Prostate gland (tissue), 2 donors: ENCODE results near the gene NXN. TPM values are rescaled to one million over a fixed set of nuclear protein-coding genes. Genes with fewer than 3 reads are reported as not detected.
"Not testable (repeated sequence)": the region's sequence is repeated elsewhere in the genome, so short reads cannot be mapped to it uniquely, and the experiment has no call there.

Source experiments
- DNase-seq: peaks from one replicate; pipeline ENCODE4 v3.0.0-alpha.2; 2019; ENCODE audit warnings: low spot score
- H3K27ac ChIP-seq, 2 donors: fragments of 200-600 bp; sonication (generic); 2 replicates each; pipeline ENCODE4 v1.5.1; 2017 to 2019
- H3K27me3 ChIP-seq: fragments of 200-600 bp; sonication (generic); replicated peaks from 2 replicates; pipeline ENCODE4 v1.5.1; 2019; ENCODE audit not compliant: insufficient read depth
- H3K36me3 ChIP-seq, 2 donors: fragments of 200-600 bp; sonication (generic); 1 replicate in 1 of 2; 2 replicates in 1 of 2; pipeline versions ENCODE4 v1.5.1 to v1.8.1; 2017 to 2019
- H3K4me1 ChIP-seq: fragments of 200-600 bp; sonication (generic); replicated peaks from 2 replicates; pipeline ENCODE4 v1.5.1; 2019
- H3K4me3 ChIP-seq, 2 donors: fragments of 200-600 bp; sonication (generic); 2 replicates each; pipeline ENCODE4 v1.5.1; 2017 to 2019
- H3K9me3 ChIP-seq: fragments of 200-600 bp; sonication (generic); 2 replicates; pipeline ENCODE4 v1.5.1; 2017
- CTCF ChIP-seq, 4 experiments: fragments of 200-600 bp in 2 of 4; fragments of 450-650 bp in 2 of 4; sonication (generic) in 2 of 4; IDR thresholded peaks; 1 replicate in 3 of 4; 2 replicates in 1 of 4; pipeline ENCODE4 v1.5.1; 2016 to 2019; ENCODE audit warnings: antibody characterized with exemption in 4 of 4, mild to moderate bottlenecking in 2 of 4, moderate library complexity in 2 of 4
- POLR2A ChIP-seq: fragments of 450-650 bp; IDR thresholded peaks from one replicate; pipeline ENCODE4 v1.6.1; 2016; ENCODE audit warnings: antibody characterized with exemption, mild to moderate bottlenecking
- POLR2AphosphoS5 ChIP-seq: sonication (generic); formaldehyde crosslinking; IDR thresholded peaks from one replicate; pipeline ENCODE4 v1.6.1; 2017; ENCODE audit warnings: antibody characterized with exemption
- WGBS: methylation state at CpG from one replicate; pipeline ENCODE4 v1.1.5; 2018; 5-methylcytosine and 5-hydroxymethylcytosine counted together
- intact Hi-C: fragments of 100-400 bp; cut with DNase I; formaldehyde crosslinking; loops from one replicate; pipeline ENCODE4 v1.14.2; 2022
- total RNA-seq, 2 donors: library from RNA; depleted of rRNA; stranded (reverse); fragments of >200 nt; gene quantifications; one replicate each; pipeline ENCODE4 v1.1.0, GENCODE V29; 2016

NXN gene
- total RNA-seq, 2 donors from 2014 or later: 56.2 to 56.7 TPM

GRCh38 chr17:848402-848801 is 131.2 kb downstream of the NXN start:
- no peak overlapping the region for H3K4me3 ChIP-seq
- H3K27ac ChIP-seq: peak overlapping the region in 1 of 2 donors; percentile 77
- intact Hi-C loops: loop anchor here (5.0 kb wide), 1 partner anchor 51 kb away; no protein-coding TSS in a partner anchor
- no peaks in the 10 kb centered on the region for H3K36me3 ChIP-seq
- 74% methylated on average over 11 of the region's 11 CpGs for WGBS
- no peak for TF ChIP-seq POLR2A
- no peak for TF ChIP-seq CTCF (IDR thresholded peaks at IDR 0.05)
- TF ChIP-seq POLR2AphosphoS5: no peak
- H3K9me3 ChIP-seq: no peaks in the 10 kb centered on the region
- peaks cover 11% of the 10 kb centered on the region for H3K4me1 ChIP-seq
- no peaks in the 10 kb centered on the region for H3K27me3 ChIP-seq
- no peak for DNase-seq

- intact Hi-C loops: loop anchor here (5.0 kb wide), 1 partner anchor 50 kb away; no protein-coding TSS in a partner anchor
- H3K36me3 ChIP-seq: no peaks in the 10 kb centered on the region
- no peaks in the 10 kb centered on the region for H3K9me3 ChIP-seq
- TF ChIP-seq POLR2AphosphoS5 (peak; percentile 47), CTCF (IDR thresholded peaks at IDR 0.05) (no peak), POLR2A (no peak)
- peak overlapping the region; percentile 72 to 77 for H3K27ac ChIP-seq
- peak overlapping the region; percentile 15 to 19 for H3K4me3 ChIP-seq
- peaks cover 11% of the 10 kb centered on the region for H3K4me1 ChIP-seq
- no peaks in the 10 kb centered on the region for H3K27me3 ChIP-seq
- WGBS: 9% methylated on average over 32 of the region's 32 CpGs
- peak; percentile 50 for DNase-seq
Measured at GRCh38 chr17:846901-847843, 132.4 kb downstream of the NXN start.

- no peaks in the 10 kb centered on the region for H3K4me1 ChIP-seq
- intact Hi-C loops: no loop called here
- no peaks in the 10 kb centered on the region for H3K36me3 ChIP-seq
- H3K27ac ChIP-seq: no peak overlapping the region
- no peak for DNase-seq
- no peaks in the 10 kb centered on the region for H3K27me3 ChIP-seq
- WGBS: 69% methylated on average over 33 of the region's 33 CpGs
- TF ChIP-seq CTCF (IDR thresholded peaks at IDR 0.05) (no peak), POLR2AphosphoS5 (no peak), POLR2A (no peak)
- no peak overlapping the region for H3K4me3 ChIP-seq
- no peaks in the 10 kb centered on the region for H3K9me3 ChIP-seq
Measured at GRCh38 chr17:841313-841712, 138.3 kb downstream of the NXN start.

- H3K36me3 ChIP-seq: no peaks in the 10 kb centered on the region
- TF ChIP-seq CTCF (IDR thresholded peaks at IDR 0.05): no peak
- no peak for TF ChIP-seq POLR2A
- no peak for TF ChIP-seq POLR2AphosphoS5
- H3K4me1 ChIP-seq: no peaks in the 10 kb centered on the region
- WGBS: 92% methylated on average over 11 of the region's 11 CpGs
- H3K27ac ChIP-seq: no peak overlapping the region
- intact Hi-C loops: no loop called here
- H3K4me3 ChIP-seq: no peak overlapping the region
- no peaks in the 10 kb centered on the region for H3K27me3 ChIP-seq
- no peaks in the 10 kb centered on the region for H3K9me3 ChIP-seq
- DNase-seq: no peak
Measured at GRCh38 chr17:838486-838885, 141.1 kb downstream of the NXN start.

GRCh38 chr17:836151-836550 is 143.4 kb downstream of the NXN start:
- Histone ChIP-seq H3K27me3 (no peaks in the 10 kb centered on the region), H3K9me3 (no peaks in the 10 kb centered on the region), H3K27ac (no peak overlapping the region), H3K36me3 (no peaks in the 10 kb centered on the region), H3K4me3 (no peak overlapping the region), H3K4me1 (no peaks in the 10 kb centered on the region)
- TF ChIP-seq POLR2AphosphoS5 (no peak), CTCF (IDR thresholded peaks at IDR 0.05) (no peak), POLR2A (no peak)
- no peak for DNase-seq
- WGBS: 92% methylated on average over 9 of the region's 9 CpGs
- intact Hi-C loops: no loop called here

GRCh38 chr17:835721-836120 is 143.9 kb downstream of the NXN start:
- H3K4me3 ChIP-seq, H3K36me3 ChIP-seq, H3K27me3 ChIP-seq, H3K4me1 ChIP-seq, DNase-seq, intact Hi-C loops, H3K9me3 ChIP-seq, H3K27ac ChIP-seq: not testable (repeated sequence)
- WGBS: 94% methylated on average over 13 of the region's 27 CpGs
